Epithelial cell of proximal tubule (primary cell): ENCODE data around the gene RAB6C. TPM values are rescaled to one million over a fixed set of nuclear protein-coding genes. Genes with fewer than 3 reads are reported as not detected.
A peak's percentile ranks its signal among the peaks of the same experiment; 100 is the strongest.
"Not testable (repeated sequence)": the region's sequence is repeated elsewhere in the genome, so short reads cannot be mapped to it uniquely, and the experiment has no call there.

ENCODE experiments used
- DNase-seq: peaks from one replicate; pipeline ENCODE4 v3.0.0-alpha.2; 2011; ENCODE audit warnings: low read depth
- H3K4me3 ChIP-seq: 2 replicates; pipeline ENCODE4 v1.5.1; 2011; ENCODE audit warnings: low read depth, mild to moderate bottlenecking, low read length
- total RNA-seq: library from RNA; depleted of rRNA; stranded (reverse); fragments of >200 nt; gene quantifications from 2 replicates; pipeline ENCODE4 v1.2.3, GENCODE V29; 2015
- TF ChIP-seq, protein P1 (sequence below): conservative IDR thresholded peaks from 2 replicates; pipeline ENCODE4 v1.5.1; 2012; ENCODE audit warnings: low read depth, mild to moderate bottlenecking, low read length

The RAB6C gene
- total RNA-seq: 0.07 TPM in 1 of 2 replicates, not detected in the other

DNA sequence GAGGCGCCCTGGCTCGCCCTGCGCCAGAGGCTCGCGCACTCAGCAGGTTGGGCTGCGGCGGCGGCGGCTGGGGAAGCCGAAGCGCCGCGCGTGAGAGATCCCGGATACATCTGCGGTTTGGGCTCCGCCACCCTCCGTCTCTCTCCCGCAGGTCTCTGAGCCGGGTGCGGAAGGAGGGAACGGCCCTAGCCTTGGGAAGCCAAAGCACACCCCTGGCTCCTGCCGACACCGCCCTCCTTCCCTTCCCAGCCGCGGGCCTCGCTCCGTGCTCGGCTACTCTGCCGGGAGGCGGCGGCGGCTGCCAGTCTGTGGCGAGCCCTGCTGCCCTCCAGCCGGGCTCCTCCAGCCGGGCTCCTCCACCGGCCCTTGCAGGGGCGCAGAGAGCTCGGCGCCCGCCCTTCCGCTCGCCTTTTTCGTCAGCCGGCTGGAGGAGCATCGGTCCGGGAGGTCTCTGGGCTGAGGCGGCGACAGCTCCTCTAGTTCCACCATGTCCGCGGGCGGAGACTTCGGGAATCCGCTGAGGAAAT lies at the start of gene RAB6C:
Gene RAB6C (plus strand): TSS at position 38 of the 527 bp plus-strand sequence. CDS start 450 bp downstream, at position 488.
- peak within 1 kb of the TSS; percentile 44 for H3K4me3 ChIP-seq
- DNase-seq: not testable (repeated sequence)

DNA sequence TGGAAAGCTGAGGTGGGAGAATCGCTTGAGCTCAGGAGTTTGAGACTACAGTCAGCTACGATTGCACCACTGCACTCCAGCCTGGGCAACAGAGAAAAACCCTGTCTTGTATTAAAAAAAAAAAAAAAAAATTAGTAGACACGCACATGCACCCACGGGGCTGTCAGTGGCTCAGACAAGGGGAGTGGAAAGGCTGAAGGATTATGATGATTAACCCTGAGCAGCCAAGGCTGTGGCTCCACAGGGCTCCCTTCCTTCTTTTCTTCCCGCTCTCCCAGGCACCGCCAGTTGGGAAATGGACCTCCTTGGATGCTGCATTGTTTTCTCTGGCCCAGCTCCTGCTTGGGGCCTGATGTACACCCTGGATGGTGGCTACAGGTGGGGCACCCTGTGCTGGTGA lies 49.0 kb upstream of the RAB6C start:
- no peak overlapping the region for H3K4me3 ChIP-seq
- TF ChIP-seq, protein P1, sequence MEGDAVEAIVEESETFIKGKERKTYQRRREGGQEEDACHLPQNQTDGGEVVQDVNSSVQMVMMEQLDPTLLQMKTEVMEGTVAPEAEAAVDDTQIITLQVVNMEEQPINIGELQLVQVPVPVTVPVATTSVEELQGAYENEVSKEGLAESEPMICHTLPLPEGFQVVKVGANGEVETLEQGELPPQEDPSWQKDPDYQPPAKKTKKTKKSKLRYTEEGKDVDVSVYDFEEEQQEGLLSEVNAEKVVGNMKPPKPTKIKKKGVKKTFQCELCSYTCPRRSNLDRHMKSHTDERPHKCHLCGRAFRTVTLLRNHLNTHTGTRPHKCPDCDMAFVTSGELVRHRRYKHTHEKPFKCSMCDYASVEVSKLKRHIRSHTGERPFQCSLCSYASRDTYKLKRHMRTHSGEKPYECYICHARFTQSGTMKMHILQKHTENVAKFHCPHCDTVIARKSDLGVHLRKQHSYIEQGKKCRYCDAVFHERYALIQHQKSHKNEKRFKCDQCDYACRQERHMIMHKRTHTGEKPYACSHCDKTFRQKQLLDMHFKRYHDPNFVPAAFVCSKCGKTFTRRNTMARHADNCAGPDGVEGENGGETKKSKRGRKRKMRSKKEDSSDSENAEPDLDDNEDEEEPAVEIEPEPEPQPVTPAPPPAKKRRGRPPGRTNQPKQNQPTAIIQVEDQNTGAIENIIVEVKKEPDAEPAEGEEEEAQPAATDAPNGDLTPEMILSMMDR: no peak
- no peak for DNase-seq

DNA sequence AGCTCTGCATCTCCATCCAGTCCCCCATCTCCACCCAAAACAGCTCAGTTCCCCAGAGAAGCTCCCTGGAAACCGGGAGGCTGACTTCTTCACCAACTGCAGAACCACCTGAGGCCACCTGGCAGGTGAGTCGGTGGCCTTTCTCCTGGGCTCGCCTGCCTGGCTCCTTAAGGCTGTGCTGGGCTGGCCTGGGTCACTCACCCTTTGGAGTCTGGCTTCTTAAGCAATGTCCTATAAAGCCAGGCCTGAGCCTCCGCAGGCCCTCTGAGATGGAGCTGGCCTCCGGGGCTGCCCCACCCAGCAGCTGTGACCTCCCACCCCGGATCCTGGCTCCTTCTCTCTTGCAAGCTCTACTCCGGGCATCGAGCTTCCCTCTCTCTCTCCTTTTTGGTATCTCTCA lies 46.1 kb upstream of the RAB6C start:
- DNase-seq, H3K4me3 ChIP-seq: not testable (repeated sequence)

DNA sequence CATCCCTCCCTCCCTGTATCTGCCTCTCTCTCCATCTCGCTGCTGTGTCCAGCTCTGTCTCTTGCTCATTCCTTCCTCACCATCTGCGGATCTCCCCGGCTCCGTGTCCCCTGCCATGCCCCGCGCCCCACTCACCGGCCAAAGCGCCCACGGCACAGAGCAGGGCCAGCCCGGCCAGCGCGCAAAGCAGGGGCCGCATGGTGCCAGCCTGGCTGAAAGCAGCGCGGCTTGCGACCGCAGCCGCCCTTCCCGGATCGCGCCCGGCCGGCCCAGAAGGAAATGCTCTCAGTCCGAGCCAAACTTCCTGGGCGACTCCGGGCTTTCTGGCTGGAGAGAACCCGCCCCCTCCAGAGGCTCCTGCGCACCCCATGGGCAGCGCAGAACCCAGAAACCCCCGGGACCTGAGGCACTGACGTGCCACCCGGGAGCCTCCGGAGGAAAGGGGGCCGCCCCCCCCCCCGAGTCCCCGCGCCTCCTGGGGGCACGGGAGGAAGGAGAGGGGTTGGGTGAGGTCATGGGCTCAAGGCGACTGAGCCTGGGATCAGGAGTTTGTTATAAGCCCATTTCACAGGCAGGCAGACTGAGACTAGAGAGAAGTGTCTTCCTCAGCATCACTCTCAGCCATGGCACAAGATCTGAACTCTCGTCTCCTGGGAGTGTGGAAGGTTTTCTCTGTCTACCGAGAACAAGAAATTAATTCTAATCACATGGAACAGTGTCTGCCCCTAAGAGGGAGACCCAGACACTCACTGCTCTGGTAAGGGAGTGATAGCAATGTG lies 45.2 kb upstream of the RAB6C start:
- DNase-seq: no peak
- TF ChIP-seq, protein P1: no peak
- no peak overlapping the region for H3K4me3 ChIP-seq

DNA sequence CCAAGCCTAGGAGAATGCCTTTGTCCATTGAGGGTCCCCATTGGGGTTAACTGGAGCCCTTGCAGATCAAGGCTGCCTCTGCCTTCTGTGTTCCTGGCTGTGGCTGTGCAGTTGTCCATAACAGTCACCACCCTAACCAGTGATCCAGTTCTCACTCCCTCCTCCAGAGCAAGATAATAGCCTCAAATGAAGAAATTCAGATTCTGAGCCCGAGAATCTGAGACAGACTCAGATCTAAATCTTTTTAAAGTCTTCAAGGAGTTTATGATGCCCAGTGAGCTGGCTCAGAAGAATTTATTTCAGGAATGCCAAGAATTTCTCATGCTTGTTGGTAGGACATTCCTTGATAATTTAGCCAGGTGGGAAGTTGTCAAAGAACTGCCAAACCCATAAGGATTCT lies 44.3 kb upstream of the RAB6C start:
- TF ChIP-seq, protein P1: no peak
- H3K4me3 ChIP-seq: no peak overlapping the region
- DNase-seq: no peak

DNA sequence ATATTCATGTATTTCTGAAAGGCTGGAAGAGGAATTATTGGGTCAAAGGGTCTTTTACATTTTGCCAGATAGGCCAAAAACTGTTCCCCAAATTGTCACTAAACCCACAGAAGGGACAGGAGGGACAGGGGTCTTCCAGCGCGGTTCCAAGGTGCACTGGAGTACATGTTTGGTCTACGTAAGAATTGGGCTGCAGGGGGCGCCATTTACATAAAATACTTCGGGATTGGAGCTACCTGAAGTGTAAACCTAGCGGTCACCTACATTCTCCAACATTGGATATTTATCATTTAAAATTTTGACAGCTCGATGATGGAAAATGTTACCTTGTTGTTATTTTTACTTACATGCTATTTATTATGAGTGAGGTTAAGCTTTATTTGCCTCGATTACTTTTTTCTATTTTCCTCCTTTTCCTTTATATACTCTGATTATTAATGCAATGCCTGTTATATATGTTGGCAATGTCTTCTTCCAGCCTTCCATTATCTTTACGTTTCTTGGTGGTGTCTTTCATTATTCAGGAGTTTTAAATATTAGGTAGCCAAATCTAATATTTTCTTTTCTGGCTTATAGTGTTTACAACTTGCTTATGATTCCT lies 43.0 kb upstream of the RAB6C start:
- no peak overlapping the region for H3K4me3 ChIP-seq
- no peak for DNase-seq

DNA sequence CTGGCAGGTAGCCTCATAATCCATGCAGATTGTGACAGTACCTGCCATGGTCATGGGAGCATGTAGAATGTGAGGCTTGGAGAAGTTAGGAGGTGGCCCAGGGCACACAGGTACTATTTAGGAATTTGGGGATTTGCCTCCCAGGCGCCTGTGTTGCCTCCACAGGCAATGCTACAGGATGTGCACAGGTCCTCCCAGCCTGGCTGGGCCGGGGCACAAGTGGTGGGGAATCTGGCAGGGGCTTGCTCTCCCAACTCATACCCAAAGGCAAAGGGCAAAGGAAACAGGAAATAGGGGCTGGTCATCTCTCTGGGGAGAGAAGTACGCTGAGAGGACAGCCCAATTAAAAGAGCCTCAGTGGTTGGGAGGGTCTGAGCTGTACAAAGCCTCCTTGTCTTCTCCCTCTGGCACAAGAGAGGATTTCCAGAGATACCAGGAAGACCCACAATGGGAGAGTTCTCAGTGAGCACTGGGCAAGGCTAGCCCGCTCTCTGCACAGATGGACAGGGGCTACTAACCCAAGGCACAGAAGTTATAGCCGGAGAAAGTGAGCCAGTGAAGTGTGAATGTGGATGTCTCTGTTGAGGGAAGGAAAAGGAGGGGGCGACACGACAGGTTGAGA lies 40.5 kb upstream of the RAB6C start:
- not testable (repeated sequence) for DNase-seq, H3K4me3 ChIP-seq

More for the DNA sequence above, 43.0 kb upstream of the RAB6C start:
- TF ChIP-seq, protein P1: peak; percentile 77

DNA sequence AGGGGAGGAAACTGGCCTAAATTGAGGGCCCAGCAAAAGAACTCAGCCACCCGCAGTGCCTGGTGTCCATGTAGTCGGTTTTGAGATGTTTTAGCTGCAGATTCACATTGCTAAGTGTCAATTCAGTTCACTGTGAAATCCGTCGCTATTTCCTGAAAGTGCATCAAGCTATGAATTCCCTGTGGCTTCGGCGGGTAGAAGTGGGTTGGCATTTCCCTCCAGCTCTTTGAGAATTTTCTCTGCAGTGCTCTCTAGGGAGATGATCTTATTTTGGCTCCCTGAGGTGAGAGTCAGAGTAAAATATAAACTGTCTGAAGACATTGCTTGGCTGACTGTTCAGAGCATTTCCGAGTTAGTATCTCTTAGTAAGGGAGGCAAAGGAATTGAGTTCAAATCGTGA lies 36.0 kb upstream of the RAB6C start:
- H3K4me3 ChIP-seq, DNase-seq: not testable (repeated sequence)

DNA sequence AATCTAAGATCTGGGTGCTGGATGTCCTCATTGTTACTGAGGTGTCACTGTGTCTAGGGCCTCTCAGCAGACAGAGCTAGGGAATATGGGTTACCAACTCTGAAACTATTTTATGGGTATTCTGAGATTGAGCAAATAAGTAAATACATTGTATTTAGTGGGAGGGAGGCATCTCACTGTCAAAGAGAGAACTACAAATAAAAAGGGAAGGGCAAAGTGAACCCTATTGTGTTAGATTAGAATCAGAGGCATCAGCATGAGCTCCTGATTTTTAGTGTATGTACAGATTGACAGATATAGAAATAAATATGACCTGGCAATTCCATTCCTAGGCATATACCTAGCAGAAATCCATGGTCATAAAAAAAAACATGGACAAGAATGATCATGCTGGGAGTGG lies 33.9 kb upstream of the RAB6C start:
- TF ChIP-seq, protein P1: no peak
- no peak for DNase-seq
- no peak overlapping the region for H3K4me3 ChIP-seq

DNA sequence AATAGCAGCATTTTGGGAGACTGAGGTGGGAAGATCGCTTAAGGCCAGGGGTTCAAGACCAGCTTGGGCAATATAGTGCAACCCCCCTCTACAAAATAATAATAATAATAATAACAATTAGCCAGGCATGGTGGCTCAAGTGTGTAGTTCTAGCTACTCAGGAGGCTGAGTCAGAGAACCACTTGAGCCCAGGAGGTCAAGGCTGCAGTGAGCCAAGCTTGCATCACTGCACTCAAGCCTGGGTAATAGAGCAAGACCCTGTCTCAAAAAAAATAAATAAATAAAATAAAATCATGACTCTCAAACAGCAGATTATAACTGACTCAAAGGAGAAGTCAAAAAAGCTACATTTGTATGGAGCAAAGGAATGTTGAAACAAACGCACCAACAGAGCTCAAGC lies 31.8 kb upstream of the RAB6C start:
- DNase-seq, H3K4me3 ChIP-seq: not testable (repeated sequence)

DNA sequence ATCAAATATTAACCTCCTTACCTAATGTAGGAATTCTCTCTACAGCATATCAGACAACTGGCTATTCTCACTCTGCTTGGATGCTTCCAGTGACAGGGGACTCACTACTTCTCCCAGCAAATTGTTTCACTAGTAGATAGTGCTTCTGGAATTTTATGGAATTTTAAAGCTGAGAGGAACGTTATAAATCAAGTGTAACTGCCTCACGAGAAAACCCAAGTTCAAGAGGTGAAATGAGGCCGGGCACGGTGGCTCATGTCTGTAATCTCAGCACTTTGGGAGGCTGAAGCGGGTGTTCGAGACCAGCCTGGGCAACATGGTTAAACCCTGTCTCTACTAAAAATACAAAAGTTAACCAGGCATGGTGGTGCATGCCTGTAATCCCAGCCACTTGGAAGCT lies 23.3 kb upstream of the RAB6C start:
- not testable (repeated sequence) for H3K4me3 ChIP-seq, DNase-seq
